HG02610 (cell line): Measurements from ENCODE around the gene PARD3.
"Not testable (repeated sequence)": the region's sequence is repeated elsewhere in the genome, so short reads cannot be mapped to it uniquely, and the experiment has no call there.

Source experiments
- ATAC-seq: cut with Tn5 transposase; IDR thresholded peaks from one replicate; pipeline ENCODE4 v1.9.1; 2021; ENCODE audit warnings: mild to moderate bottlenecking, moderate library complexity; ENCODE audit not compliant: unreplicated experiment

PARD3 gene

GRCh38 chr10:34438741-34439140 is 376.4 kb downstream of the PARD3 start:
- no peak for ATAC-seq

GRCh38 chr10:34437906-34438305 is 377.2 kb downstream of the PARD3 start:
- ATAC-seq, result no peak

GRCh38 chr10:34434119-34434594 is 380.9 kb downstream of the PARD3 start:
- no peak for ATAC-seq

GRCh38 chr10:34433241-34434076 is 381.6 kb downstream of the PARD3 start:
- no peak for ATAC-seq

- ATAC-seq, result no peak
Measured at GRCh38 chr10:34432589-34432988, 382.5 kb downstream of the PARD3 start.

- ATAC-seq, result no peak
Measured at GRCh38 chr10:34430685-34431084, 384.4 kb downstream of the PARD3 start.

- no peak for ATAC-seq
Measured at GRCh38 chr10:34428501-34428900, 386.6 kb downstream of the PARD3 start.

GRCh38 chr10:34427911-34428216 is 387.2 kb downstream of the PARD3 start:
- no peak for ATAC-seq

GRCh38 chr10:34427158-34427910 is 387.8 kb downstream of the PARD3 start:
- ATAC-seq, result not testable (repeated sequence)

GRCh38 chr10:34426538-34427157 is 388.4 kb downstream of the PARD3 start:
- ATAC-seq, result not testable (repeated sequence)

GRCh38 chr10:34426041-34426440 is 389.1 kb downstream of the PARD3 start:
- no peak for ATAC-seq

GRCh38 chr10:34423673-34424625 is 391.1 kb downstream of the PARD3 start:
- ATAC-seq, result no peak

- no peak for ATAC-seq
Measured at GRCh38 chr10:34420795-34421194, 394.3 kb downstream of the PARD3 start.

GRCh38 chr10:34420273-34420672 is 394.8 kb downstream of the PARD3 start:
- no peak for ATAC-seq

GRCh38 chr10:34415039-34415438 is 400.1 kb downstream of the PARD3 start:
- ATAC-seq, result no peak

- no peak for ATAC-seq
Measured at GRCh38 chr10:34413756-34414587, 401.1 kb downstream of the PARD3 start.

- ATAC-seq, result no peak
Measured at GRCh38 chr10:34413214-34413613, 401.9 kb downstream of the PARD3 start.

GRCh38 chr10:34408956-34409355 is 406.1 kb downstream of the PARD3 start:
- ATAC-seq, result no peak

- ATAC-seq, result no peak
Measured at GRCh38 chr10:34408381-34408780, 406.7 kb downstream of the PARD3 start.

GRCh38 chr10:34407324-34407805 is 407.7 kb downstream of the PARD3 start:
- no peak for ATAC-seq
